ENCODE data around the gene ZEB2. TPM values are rescaled to one million over a fixed set of nuclear protein-coding genes. Genes with fewer than 3 reads are reported as not detected.

ZEB2 gene
- total and polyA plus RNA-seq, 4 donors, result 7.6 to 39.6 (median 22.2) TPM

DNA sequence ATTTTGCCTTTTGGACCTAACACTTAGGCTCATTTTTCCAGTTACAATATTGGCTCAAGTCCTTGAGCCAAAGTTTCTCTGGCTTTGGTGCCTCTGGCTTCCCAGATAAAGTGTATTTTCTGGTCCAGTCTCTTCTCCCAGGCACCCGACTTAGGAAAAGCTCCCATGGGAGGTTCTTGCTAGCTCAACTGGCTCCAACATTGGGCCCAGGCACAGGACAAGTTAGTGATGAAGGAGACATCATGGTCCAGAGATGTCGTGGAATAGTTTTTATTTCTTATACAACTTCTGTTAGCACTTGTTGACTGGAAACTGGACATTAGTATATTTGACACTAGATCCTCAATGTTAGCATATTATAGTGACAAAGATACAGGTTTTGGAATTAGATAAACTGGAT is 8.2 kb upstream of the ZEB2 start:
- no peak overlapping the region for H3K27ac ChIP-seq (ENCODE audit: low read depth in 1 of 2, low read length in 2 of 2)

More for the DNA sequence above, 8.2 kb upstream of the ZEB2 start:
- Histone ChIP-seq H3K9me3 (ENCODE audit: control insufficient read depth in 4 of 4, low read length in 3 of 4) (no peaks in the 10 kb centered on the region), H3K4me1 (ENCODE audit: control insufficient read depth in 4 of 4, insufficient read depth in 4 of 4, low read length in 3 of 4) (peaks cover 4 to 8% (median 6%) of the 10 kb centered on the region in 4 donors), H3K4me3 (ENCODE audit: low read depth in 1 of 3, low read length in 3 of 3) (no peak overlapping the region), H3K27me3 (ENCODE audit: control insufficient read depth in 4 of 4, insufficient read depth in 4 of 4, low read length in 3 of 4) (peaks cover 0 to 6% (median under 1%) of the 10 kb centered on the region in 4 donors), H3K9ac (ENCODE audit: low read depth in 1 of 2, low read length in 2 of 2) (no peak overlapping the region), H3K36me3 (ENCODE audit: control insufficient read depth in 4 of 4, insufficient read depth in 3 of 4, low read depth in 1 of 4, low read length in 3 of 4) (no peaks in the 10 kb centered on the region)
- DNase-seq (ENCODE audit: low spot score), result no peak
- TF ChIP-seq SP1 (IDR thresholded peaks at IDR 0.05) (no peak), YY1 (IDR thresholded peaks at IDR 0.05) (no peak), FOXA1 (IDR thresholded peaks at IDR 0.05) (no peak), NR2F2 (IDR thresholded peaks at IDR 0.05) (no peak), RAD21 (IDR thresholded peaks at IDR 0.05) (no peak), EGR1 (IDR thresholded peaks at IDR 0.05; ENCODE audit: low read depth in 2 of 2) (no peak), GABPA (IDR thresholded peaks at IDR 0.05 in 1 of 2, conservative IDR thresholded peaks at IDR 0.05 in 1 of 2) (no peak), HNF4A (conservative IDR thresholded peaks at IDR 0.05) (no peak), CTCF (IDR thresholded peaks at IDR 0.05; ENCODE audit: low read depth, low read length, missing input control) (no peak), MAX (IDR thresholded peaks at IDR 0.05) (no peak), FOXA2 (IDR thresholded peaks at IDR 0.05) (no peak), HNF4G (IDR thresholded peaks at IDR 0.05) (no peak), REST (IDR thresholded peaks at IDR 0.05) (no peak), RXRA (IDR thresholded peaks at IDR 0.05) (no peak)
- TF ChIP-seq, protein P1, sequence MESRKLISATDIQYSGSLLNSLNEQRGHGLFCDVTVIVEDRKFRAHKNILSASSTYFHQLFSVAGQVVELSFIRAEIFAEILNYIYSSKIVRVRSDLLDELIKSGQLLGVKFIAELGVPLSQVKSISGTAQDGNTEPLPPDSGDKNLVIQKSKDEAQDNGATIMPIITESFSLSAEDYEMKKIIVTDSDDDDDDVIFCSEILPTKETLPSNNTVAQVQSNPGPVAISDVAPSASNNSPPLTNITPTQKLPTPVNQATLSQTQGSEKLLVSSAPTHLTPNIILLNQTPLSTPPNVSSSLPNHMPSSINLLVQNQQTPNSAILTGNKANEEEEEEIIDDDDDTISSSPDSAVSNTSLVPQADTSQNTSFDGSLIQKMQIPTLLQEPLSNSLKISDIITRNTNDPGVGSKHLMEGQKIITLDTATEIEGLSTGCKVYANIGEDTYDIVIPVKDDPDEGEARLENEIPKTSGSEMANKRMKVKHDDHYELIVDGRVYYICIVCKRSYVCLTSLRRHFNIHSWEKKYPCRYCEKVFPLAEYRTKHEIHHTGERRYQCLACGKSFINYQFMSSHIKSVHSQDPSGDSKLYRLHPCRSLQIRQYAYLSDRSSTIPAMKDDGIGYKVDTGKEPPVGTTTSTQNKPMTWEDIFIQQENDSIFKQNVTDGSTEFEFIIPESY (IDR thresholded peaks at IDR 0.05), result no peak
- TF ChIP-seq, protein P2, sequence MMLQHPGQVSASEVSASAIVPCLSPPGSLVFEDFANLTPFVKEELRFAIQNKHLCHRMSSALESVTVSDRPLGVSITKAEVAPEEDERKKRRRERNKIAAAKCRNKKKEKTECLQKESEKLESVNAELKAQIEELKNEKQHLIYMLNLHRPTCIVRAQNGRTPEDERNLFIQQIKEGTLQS (IDR thresholded peaks at IDR 0.05), result no peak
- whole genome bisulfite sequencing, result 73% methylated on average over 2 of the region's 2 CpGs
